Neural cell (in vitro differentiated cells): ENCODE results near the gene EHBP1.

Experiments
- CTCF ChIP-seq: fragments of 450-650 bp; IDR thresholded peaks from 2 replicates; pipeline ENCODE4 v1.5.1; 2014; ENCODE audit warnings: antibody characterized with exemption, mild to moderate bottlenecking, moderate library complexity; ENCODE audit not compliant: poor library complexity, severe bottlenecking
- EP300 ChIP-seq: fragments of 450-650 bp; conservative IDR thresholded peaks from 2 replicates; pipeline ENCODE4 v1.6.1; 2014; ENCODE audit warnings: antibody characterized with exemption, mild to moderate bottlenecking, moderate library complexity; ENCODE audit not compliant: poor library complexity, severe bottlenecking
- SMC3 ChIP-seq: fragments of 450-650 bp; conservative IDR thresholded peaks from 2 replicates; pipeline ENCODE4 v1.6.1; 2014; ENCODE audit warnings: antibody characterized with exemption, mild to moderate bottlenecking, moderate library complexity; ENCODE audit not compliant: poor library complexity

DNA sequence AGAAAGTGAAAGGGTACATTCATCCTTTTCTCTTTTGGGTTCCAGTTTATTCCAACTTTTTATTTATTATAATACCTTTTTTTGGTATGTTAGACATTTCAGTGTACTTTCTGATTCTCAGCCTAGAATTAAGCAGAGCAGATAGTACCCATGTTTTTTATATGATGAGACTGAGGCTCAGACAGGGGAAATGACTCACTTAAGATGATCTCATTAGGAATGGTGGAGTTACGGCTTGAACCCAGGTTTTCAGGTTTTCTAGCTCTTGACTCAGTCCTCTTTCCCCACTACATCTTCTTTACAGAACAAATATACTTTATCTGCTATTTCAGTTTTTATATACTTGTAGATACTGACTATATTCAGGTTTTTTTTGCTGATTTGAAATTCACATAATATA is 293.4 kb downstream of the EHBP1 start:
- TF ChIP-seq CTCF (no peak), SMC3 (no peak), EP300 (no peak)
